Activated T-cell treated with anti-CD3 and anti-CD28 coated beads, Interleukin-2, amount 50 U/mL, for 4 hours (primary cell): ENCODE results near the gene NPBWR2. TPM values are rescaled to one million over a fixed set of nuclear protein-coding genes. Genes with fewer than 3 reads are reported as not detected.

ENCODE experiments used
- ATAC-seq, 2 donors: fragments of 200-7000 bp; cut with Tn5 transposase; one replicate each; pipeline ENCODE4 v1.10.0; 2021
- DNase-seq: peaks from one replicate; pipeline ENCODE4 v3.0.0-alpha.2; 2020
- H3K27me3 Mint-ChIP-seq: one replicate; pipeline ENCODE4 v1.8.0; 2021; ENCODE audit warnings: low read depth, mixed read lengths
- H3K36me3 Mint-ChIP-seq: one replicate; pipeline ENCODE4 v1.8.0; 2022; ENCODE audit warnings: mixed read lengths; ENCODE audit not compliant: insufficient read depth
- H3K4me1 Mint-ChIP-seq: one replicate; pipeline ENCODE4 v1.8.0; 2021; ENCODE audit warnings: low read depth, mixed read lengths
- H3K4me3 Mint-ChIP-seq: one replicate; pipeline ENCODE4 v1.8.0; 2021; ENCODE audit warnings: mild to moderate bottlenecking, moderate library complexity, mixed read lengths
- H3K9me3 Mint-ChIP-seq: one replicate; pipeline ENCODE4 v1.8.0; 2021; ENCODE audit warnings: mixed read lengths
- total RNA-seq, 3 donors: library from RNA; stranded (reverse); gene quantifications; one replicate each; pipeline ENCODE4 v1.2.1, GENCODE V29; 2021

NPBWR2 gene
- total RNA-seq, 3 donors from 2014 or later: not detected

DNA sequence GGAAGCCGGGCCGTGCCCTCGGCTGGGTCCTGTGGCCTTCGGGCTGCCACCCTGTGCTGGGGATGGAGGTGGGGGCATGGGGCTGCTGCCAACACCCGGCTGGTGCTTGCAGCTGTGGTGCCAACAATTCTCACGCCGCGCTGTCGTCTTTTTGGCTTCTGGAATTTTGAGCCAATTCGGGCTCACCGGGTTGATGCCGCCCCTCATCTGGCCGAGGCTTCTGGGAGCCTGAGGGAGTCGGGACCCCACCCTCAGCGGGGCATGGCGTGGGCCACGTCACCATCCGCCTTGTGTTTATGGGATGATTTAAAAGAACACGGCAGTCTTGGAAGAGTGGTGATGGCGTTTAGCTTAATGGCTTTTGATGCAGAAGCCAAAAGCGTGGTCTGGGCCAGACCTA is 8.7 kb upstream of the NPBWR2 start:
- Mint-ChIP-seq H3K36me3 (no peaks in the 10 kb centered on the region), H3K9me3 (no peaks in the 10 kb centered on the region), H3K4me3 (no peak overlapping the region), H3K27me3 (no peaks in the 10 kb centered on the region), H3K4me1 (peaks cover 10% of the 10 kb centered on the region)
- ATAC-seq: no peak
- DNase-seq: no peak

DNA sequence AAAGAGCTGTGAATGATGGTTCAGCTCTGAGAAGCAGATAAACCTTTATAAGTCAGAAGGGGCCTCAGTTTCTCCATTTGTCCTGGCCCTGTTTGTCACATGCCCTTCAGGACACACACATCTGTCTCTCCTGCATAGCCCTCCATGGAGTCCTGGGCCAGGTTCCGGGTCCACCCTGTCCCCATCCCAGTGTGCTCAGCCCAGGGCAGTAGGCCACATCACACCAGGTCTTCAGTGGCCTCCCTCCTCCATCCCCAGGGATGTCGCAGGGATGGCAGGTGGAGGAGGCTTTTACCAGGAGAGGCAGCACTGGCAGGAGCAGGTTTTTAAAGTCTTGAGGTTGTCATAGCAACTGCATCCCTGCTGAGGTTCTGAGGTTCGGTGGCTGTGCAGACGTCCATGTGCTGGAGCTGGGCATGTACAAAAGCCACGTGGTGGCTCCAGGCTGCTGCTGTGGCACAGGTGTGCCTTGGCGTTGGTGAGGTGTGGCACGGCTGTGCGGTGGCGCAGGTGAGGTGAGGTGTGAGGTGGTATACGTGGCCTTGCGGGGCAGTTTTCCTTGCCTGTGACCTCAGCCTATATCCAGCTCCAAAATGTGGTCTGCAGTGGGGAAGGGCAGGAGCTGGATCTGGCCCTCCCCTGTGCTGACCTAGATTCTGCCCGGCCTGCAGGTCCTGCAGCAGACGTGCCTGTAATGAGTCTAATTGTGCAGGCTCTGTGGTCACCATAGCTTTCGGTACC is 8.0 kb upstream of the NPBWR2 start:
- Mint-ChIP-seq H3K9me3 (no peaks in the 10 kb centered on the region), H3K4me1 (peaks cover 8% of the 10 kb centered on the region), H3K4me3 (no peak overlapping the region), H3K27me3 (no peaks in the 10 kb centered on the region), H3K36me3 (no peaks in the 10 kb centered on the region)
- ATAC-seq (no peak), DNase-seq (no peak)

DNA sequence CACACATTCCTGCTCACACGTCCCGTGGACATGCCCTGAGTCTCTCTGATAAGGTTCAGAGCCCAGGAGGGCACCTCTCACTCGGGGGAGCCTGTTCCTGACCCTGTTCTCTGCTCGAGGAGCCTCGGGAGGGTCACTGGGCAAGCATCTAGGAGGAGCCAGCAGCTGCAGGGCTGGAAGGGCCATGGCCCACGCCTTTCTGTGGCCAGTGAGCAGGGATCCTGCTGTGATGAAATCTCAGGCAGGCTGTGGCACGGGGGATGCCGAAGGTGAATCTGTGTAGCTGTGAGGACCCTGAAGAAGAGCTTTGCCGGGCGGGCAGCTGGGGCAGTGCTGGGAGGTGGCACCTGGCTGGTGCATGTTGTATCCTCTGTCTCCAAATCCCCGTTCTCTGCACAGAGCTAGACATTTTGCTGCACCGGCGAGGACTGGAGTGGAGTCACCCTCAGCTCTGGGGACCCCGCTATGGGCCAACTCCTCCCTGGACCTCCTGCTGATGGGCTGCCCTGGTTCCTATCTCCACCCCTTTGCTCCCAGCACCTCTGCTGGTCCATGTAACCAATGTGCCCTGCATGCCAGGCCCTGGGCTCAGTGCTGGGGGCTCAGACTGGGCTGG is 7.1 kb upstream of the NPBWR2 start:
- no peaks in the 10 kb centered on the region for H3K9me3 Mint-ChIP-seq
- H3K36me3 Mint-ChIP-seq: no peaks in the 10 kb centered on the region
- DNase-seq (no peak), ATAC-seq (no peak)
- no peak overlapping the region for H3K4me3 Mint-ChIP-seq
- H3K27me3 Mint-ChIP-seq: no peaks in the 10 kb centered on the region
- H3K4me1 Mint-ChIP-seq: no peaks in the 10 kb centered on the region

DNA sequence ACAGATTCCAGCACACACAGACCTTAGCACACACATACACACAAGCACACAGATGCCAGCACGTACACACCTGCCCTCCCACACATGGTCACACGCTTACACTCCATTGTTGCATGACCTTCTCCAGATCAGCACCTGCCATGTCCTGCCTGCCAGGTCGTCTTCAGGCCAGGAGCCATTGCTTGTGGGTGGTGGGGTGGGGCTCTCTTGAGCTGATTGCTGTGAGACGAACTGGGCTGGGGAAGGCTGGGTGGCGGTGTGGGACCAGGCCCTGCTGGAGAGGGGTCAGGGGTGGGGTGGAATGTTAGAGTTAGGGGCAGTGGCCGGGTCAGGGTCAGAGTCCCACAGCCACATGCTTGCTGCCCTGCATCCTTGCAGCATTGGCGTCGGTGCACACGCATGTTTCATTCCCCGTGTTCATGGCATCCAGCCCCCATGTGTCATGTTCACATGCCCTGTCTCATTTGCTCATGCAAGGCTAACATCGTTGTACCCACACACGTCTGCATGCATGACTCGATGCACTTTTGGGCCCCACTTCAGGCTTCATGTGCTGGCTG is 6.5 kb upstream of the NPBWR2 start:
- Mint-ChIP-seq H3K36me3 (no peaks in the 10 kb centered on the region), H3K4me1 (no peaks in the 10 kb centered on the region), H3K9me3 (no peaks in the 10 kb centered on the region), H3K27me3 (no peaks in the 10 kb centered on the region), H3K4me3 (no peak overlapping the region)
- ATAC-seq (no peak), DNase-seq (no peak)

DNA sequence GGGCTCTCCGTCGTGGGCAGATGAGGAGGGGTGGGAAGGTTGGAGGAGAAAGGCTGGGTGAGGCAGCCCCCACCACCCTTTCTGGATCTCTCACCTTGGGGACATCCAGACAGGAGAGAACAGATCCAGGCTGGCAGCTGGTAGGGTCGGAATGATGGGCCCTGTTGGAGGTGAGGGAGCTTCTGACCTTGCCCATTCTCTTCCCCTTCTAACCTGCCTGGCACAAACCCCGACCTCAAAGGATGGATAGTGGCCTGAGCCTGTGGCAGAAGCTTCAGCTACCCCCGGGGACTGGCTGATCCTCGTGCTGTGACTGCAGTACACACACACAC is 6.0 kb upstream of the NPBWR2 start:
- Mint-ChIP-seq H3K9me3 (no peaks in the 10 kb centered on the region), H3K36me3 (no peaks in the 10 kb centered on the region), H3K4me3 (no peak overlapping the region), H3K27me3 (no peaks in the 10 kb centered on the region), H3K4me1 (no peaks in the 10 kb centered on the region)
- no peak for ATAC-seq
- DNase-seq: no peak

- H3K4me1 Mint-ChIP-seq: peaks cover 4% of the 10 kb centered on the region
- peaks cover under 1% of the 10 kb centered on the region for H3K27me3 Mint-ChIP-seq
- no peaks in the 10 kb centered on the region for H3K36me3 Mint-ChIP-seq
- DNase-seq (no peak), ATAC-seq (no peak)
- H3K9me3 Mint-ChIP-seq: no peaks in the 10 kb centered on the region
- no peak overlapping the region for H3K4me3 Mint-ChIP-seq
Observed at GRCh38 chr20:64112691-64113443, 5.5 kb upstream of the NPBWR2 start.

- Mint-ChIP-seq H3K4me1 (peaks cover 7% of the 10 kb centered on the region), H3K9me3 (no peaks in the 10 kb centered on the region), H3K4me3 (no peak overlapping the region), H3K27me3 (peaks cover 2% of the 10 kb centered on the region), H3K36me3 (no peaks in the 10 kb centered on the region)
- DNase-seq: no peak
- no peak for ATAC-seq
Observed at GRCh38 chr20:64111841-64112641, 4.7 kb upstream of the NPBWR2 start.

- peak; percentile 1 for DNase-seq
- Mint-ChIP-seq H3K4me1 (peaks cover 7% of the 10 kb centered on the region), H3K4me3 (no peak overlapping the region), H3K9me3 (no peaks in the 10 kb centered on the region), H3K27me3 (peaks cover 4% of the 10 kb centered on the region), H3K36me3 (no peaks in the 10 kb centered on the region)
- ATAC-seq: no peak
Observed at GRCh38 chr20:64110411-64111068, 3.2 kb upstream of the NPBWR2 start.

DNA sequence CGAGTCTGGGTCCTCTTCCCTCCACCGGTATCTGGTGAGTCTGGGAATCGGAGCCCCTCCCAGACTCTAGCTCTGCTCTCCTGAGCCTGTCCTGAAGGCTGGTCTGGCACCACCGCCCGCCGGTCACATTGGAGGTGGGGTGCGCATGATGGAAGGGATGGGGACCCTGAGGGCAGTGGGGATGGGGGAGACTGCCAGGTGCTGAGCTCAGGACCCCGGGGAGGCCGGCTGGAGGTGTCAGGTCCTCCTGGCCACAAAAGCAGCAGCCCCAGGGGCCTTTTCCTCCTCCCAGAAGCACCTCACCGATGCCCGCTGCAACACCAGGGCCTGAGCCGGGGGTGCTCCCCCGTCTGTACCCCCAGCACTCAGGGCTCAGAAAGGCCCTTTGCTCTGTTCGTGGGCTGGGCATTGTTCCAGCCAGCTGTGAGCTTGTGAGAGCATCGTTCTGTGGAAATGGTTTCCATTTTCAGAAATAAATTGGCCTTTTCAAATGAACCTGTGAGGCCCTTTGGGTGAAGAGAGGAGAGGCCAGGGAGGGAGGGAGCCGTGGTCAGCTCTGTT is 2.5 kb upstream of the NPBWR2 start:
- ATAC-seq (no peak), DNase-seq (peak; percentile 2)
- Mint-ChIP-seq H3K27me3 (peaks cover 4% of the 10 kb centered on the region), H3K36me3 (no peaks in the 10 kb centered on the region), H3K9me3 (no peaks in the 10 kb centered on the region), H3K4me3 (no peak overlapping the region), H3K4me1 (peaks cover 7% of the 10 kb centered on the region)

DNA sequence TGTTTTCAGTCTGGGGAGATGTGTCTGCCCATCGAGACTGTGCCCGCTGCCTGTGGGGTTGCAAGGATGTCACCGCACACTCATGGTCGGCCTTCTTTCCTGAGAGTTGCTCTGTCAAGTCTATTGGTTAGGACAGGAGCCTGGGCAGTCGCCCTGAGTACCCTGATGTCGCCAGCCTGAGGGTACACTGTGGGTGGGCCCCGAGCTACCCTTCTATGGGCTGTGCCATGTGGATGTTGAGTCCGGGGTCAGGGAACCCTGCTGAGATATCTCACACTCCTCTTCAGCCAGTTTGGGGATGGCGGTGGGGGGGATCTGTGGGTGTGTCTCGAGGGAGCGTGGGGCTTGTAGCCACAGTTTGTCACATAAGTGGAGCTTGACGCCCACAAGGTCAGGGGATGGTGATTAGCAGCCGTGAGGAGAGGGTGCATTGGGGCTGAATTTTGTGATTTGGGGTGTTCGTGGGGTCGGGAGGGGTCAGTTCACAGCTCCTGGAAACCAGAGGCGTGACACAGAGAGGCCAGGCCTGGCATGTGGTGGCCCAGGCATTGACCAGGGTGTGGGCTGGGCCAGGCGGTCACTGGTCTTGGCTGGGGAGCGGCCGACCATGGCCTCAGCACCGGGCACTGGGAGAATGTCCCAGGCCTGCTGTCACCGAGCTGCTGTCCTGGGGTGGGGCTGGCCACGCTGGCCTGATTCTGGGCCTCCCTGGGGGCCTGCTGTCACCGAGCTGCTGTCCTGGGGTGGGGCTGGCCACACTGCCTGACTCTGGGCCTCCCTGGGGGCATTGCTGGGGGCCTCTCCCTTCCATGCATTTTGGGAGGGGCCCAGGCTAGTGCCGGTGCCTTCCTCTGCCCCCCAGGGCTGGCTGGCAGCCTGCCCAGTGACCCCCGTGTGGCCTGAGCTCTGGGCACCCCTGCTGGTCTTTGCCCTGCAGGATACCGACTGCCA is 1.6 kb upstream of the NPBWR2 start:
- ATAC-seq: no peak
- Mint-ChIP-seq H3K9me3 (no peaks in the 10 kb centered on the region), H3K36me3 (no peaks in the 10 kb centered on the region), H3K4me3 (no peak overlapping the region), H3K27me3 (peaks cover 4% of the 10 kb centered on the region), H3K4me1 (peaks cover 7% of the 10 kb centered on the region)
- peak; percentile 3 for DNase-seq

DNA sequence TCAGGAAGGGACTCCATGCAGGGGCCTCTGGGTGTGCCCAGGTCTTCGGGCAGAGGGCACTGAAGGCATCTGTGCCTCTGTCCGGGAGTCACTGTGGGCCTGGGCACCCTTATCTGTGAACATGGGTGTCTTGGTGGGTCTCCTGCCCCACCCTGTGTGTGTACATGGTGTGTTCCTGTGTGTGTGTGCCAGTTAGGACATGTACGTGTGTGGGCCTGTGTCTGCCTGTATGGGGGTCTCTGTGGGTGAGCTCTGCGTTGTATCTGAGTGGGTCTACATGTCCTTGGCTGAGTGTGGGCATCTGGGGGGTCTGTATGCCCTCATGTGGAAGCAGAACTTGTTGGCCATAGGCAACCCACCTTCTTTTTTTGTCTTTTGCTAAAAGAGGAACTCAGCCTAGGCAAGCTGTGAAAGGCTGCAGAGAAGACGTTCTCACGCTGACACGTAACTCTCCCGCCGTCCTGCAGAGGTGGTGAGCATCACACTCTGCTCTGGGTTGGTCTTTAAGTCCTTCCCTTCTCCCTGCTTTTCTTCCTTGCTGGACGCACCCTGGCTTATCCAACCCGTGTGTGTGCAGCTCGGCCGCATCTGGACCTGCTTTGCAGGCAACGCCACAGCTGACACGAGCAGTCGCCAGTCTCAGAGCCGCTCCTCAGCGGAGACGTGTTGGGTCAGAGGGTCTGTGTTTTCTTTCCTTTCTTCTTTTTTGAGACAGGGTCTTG is 532 bp upstream of the NPBWR2 start:
- peak; percentile 2 for DNase-seq
- Mint-ChIP-seq H3K27me3 (peaks cover 12% of the 10 kb centered on the region), H3K4me1 (peaks cover 7% of the 10 kb centered on the region), H3K36me3 (no peaks in the 10 kb centered on the region), H3K9me3 (no peaks in the 10 kb centered on the region), H3K4me3 (no peak overlapping the region)
- ATAC-seq: no peak

DNA sequence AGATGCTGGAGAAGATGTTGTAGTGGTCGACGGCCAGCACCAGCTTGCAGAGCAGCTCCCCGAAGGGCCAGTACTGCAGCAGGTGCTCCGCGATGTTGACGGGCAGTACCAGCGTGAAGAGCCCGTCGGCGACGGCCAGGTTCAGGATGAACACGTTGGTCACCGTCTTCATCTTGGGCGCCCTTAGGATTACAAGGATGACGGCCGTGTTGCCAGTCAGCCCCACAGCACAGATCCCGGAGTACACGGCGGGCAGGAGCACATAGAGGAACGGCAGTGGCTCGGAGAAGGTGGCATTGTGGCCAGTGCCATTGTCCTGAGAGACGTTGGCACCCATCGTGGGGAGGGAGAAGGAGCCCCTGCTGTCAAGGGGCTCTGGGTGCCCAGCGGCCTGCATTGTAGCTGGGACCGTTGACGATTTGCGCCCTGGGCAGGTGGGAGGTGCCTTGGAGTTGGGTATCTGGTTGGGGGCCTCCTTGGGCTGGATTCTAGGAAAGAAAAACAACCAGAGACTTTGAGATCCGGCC is 867 bp downstream of the NPBWR2 start:
- Mint-ChIP-seq H3K27me3 (peaks cover 16% of the 10 kb centered on the region), H3K9me3 (no peaks in the 10 kb centered on the region), H3K36me3 (no peaks in the 10 kb centered on the region), H3K4me3 (no peak overlapping the region), H3K4me1 (peaks cover 11% of the 10 kb centered on the region)
- peak; percentile 2 for DNase-seq
- no peak for ATAC-seq
